H1 (cell line): ENCODE data around the gene NOC3L. TPM values are rescaled to one million over a fixed set of nuclear protein-coding genes. Genes with fewer than 3 reads are reported as not detected.

Source experiments
- BCL11A ChIP-seq, 2 experiments: IDR thresholded peaks; one replicate each; pipeline ENCODE4 v1.6.1; 2011; ENCODE audit warnings: low read depth in 2 of 2, low read length in 2 of 2, mild to moderate bottlenecking in 2 of 2
- BRCA1 ChIP-seq: IDR thresholded peaks from 2 replicates; pipeline ENCODE4 v1.6.1; 2012; ENCODE audit warnings: low read depth, low read length, improper control_type of control experiment
- CEBPB ChIP-seq: IDR thresholded peaks from 2 replicates; pipeline ENCODE4 v1.6.1; 2012; ENCODE audit warnings: low read depth, low read length
- CHD1 ChIP-seq: IDR thresholded peaks from 2 replicates; pipeline ENCODE4 v1.6.1; 2012; ENCODE audit warnings: low read depth, low read length, improper control_type of control experiment
- GABPA ChIP-seq: IDR thresholded peaks from 2 replicates; pipeline ENCODE4 v1.6.1; 2011; ENCODE audit warnings: mild to moderate bottlenecking, low read length, moderate library complexity, borderline replicate concordance; ENCODE audit not compliant: insufficient read depth
- HDAC2 ChIP-seq, 2 experiments: fragments of 300-600 bp in 1 of 2; sonication (generic) in 1 of 2; IDR thresholded peaks; 2 replicates each; pipeline ENCODE4 v1.6.1; 2011 to 2012; ENCODE audit warnings: low read depth in 2 of 2, low read length in 2 of 2, mild to moderate bottlenecking in 2 of 2, moderate library complexity in 2 of 2, borderline replicate concordance in 1 of 2, inconsistent platforms in 1 of 2
- HDAC6 ChIP-seq: IDR thresholded peaks from one replicate; pipeline ENCODE4 v1.7.1; 2012; ENCODE audit warnings: low read depth, mild to moderate bottlenecking, inconsistent platforms, low read length, moderate library complexity
- JUND ChIP-seq: IDR thresholded peaks from 2 replicates; pipeline ENCODE4 v1.6.1; 2011; ENCODE audit warnings: mild to moderate bottlenecking, improper control_type of control experiment, low read length
- RXRA ChIP-seq: IDR thresholded peaks from 2 replicates; pipeline ENCODE4 v1.6.1; 2011; ENCODE audit warnings: low read depth, mild to moderate bottlenecking, low read length, moderate library complexity; ENCODE audit not compliant: insufficient read depth
- SIRT6 ChIP-seq: IDR thresholded peaks from one replicate; pipeline ENCODE4 v1.7.1; 2012; ENCODE audit warnings: low read length, inconsistent platforms
- SIX5 ChIP-seq: IDR thresholded peaks from 2 replicates; pipeline ENCODE4 v1.6.1; 2011; ENCODE audit warnings: mild to moderate bottlenecking, low read depth, low read length
- SP2 ChIP-seq: IDR thresholded peaks from 2 replicates; pipeline ENCODE4 v1.6.1; 2012; ENCODE audit warnings: mild to moderate bottlenecking, low read length, inconsistent platforms
- SP4 ChIP-seq: IDR thresholded peaks from 2 replicates; pipeline ENCODE4 v1.6.1; 2012; ENCODE audit warnings: low read length, inconsistent platforms
- SRF ChIP-seq: IDR thresholded peaks from 2 replicates; pipeline ENCODE4 v1.6.1; 2011; ENCODE audit warnings: mild to moderate bottlenecking, low read depth, low read length, moderate library complexity
- SUZ12 ChIP-seq: fragments of 200-600 bp; sonication (generic); IDR thresholded peaks from 2 replicates; pipeline ENCODE4 v1.6.1; 2012; ENCODE audit warnings: mild to moderate bottlenecking, inconsistent platforms, low read length, moderate library complexity, mixed read lengths
- TAF1 ChIP-seq: IDR thresholded peaks from 2 replicates; pipeline ENCODE4 v1.6.1; 2011; ENCODE audit warnings: mild to moderate bottlenecking, low read depth, low read length
- TEAD4 ChIP-seq: IDR thresholded peaks from 2 replicates; pipeline ENCODE4 v1.6.1; 2012; ENCODE audit warnings: low read depth, low read length, inconsistent platforms, mixed read lengths
- polyA plus RNA-seq, 7 experiments: library from polyadenylated mRNA; depleted of rRNA in 3 of 7; stranded (reverse) in 5 of 7; unstranded in 2 of 7; fragments of >200 nt in 5 of 7; fragments of 200-250 nt in 2 of 7; gene quantifications; 1 replicate in 5 of 7; 2 replicates in 1 of 7; 4 replicates in 1 of 7; pipeline versions ENCODE4 v1.2.1 to v1.2.3, GENCODE V29; 2011 to 2013; ENCODE audit warnings: missing spikeins in 2 of 7, mixed read lengths in 2 of 7
- total RNA-seq: library from RNA; stranded (reverse); fragmentation: NEBNext Ultra II Directional; extraction: Animal tissue kit (Norgen Biotek cat#: 25700); gene quantifications from 2 replicates; pipeline ENCODE4 v1.2.1, GENCODE V29; 2021
- TF ChIP-seq, protein P1 (sequence below): IDR thresholded peaks from 2 replicates; pipeline ENCODE4 v1.6.1; 2011; ENCODE audit warnings: low read length, improper control_type of control experiment

NOC3L gene
- total and polyA plus RNA-seq, 2 of the 8 experiments (the other 6 are each of a cell fraction or from before 2014, with no cell fraction given) = 7.1 to 39.1 TPM

DNA sequence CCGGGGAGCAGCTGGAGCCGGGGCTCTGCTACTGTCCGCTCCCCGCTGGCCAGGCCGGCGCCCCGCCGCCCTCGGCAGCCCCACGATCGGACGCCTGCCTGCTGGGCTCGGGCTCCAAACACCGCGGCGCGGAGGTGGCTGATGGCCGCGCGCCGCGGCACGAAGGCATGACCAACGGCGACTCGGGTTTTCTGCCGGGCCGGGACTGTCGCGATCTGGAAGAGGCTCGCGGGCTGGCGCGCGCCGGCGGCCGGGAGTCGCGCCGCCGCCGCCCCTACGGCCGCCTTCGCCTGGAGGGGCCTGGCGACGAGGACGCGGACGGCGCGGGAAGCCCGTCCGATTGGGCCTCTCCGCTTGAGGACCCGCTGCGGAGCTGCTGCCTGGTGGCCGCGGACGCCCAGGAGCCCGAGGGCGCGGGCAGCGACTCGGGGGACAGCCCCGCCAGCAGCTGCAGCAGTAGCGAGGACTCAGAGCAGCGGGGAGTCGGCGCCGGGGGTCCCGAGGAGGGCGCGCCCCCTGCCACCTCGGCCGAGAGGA, 40.2 kb upstream of the NOC3L start (continued):
- TF ChIP-seq HDAC2 (IDR thresholded peaks at IDR 0.05; ENCODE audit: borderline replicate concordance in 1 of 2, low read depth in 2 of 2, low read length in 2 of 2) = no peak; a peak in 1 of 4 replicates
- no peak for TF ChIP-seq HDAC6
- TF ChIP-seq TAF1 = no peak
- TF ChIP-seq SP4 = no peak
- TF ChIP-seq CEBPB = no peak
- TF ChIP-seq, protein P1, sequence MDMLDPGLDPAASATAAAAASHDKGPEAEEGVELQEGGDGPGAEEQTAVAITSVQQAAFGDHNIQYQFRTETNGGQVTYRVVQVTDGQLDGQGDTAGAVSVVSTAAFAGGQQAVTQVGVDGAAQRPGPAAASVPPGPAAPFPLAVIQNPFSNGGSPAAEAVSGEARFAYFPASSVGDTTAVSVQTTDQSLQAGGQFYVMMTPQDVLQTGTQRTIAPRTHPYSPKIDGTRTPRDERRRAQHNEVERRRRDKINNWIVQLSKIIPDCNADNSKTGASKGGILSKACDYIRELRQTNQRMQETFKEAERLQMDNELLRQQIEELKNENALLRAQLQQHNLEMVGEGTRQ = no peak
- no peak for TF ChIP-seq BCL11A (IDR thresholded peaks at IDR 0.05; ENCODE audit: low read depth in 2 of 2, low read length in 2 of 2)
- no peak for TF ChIP-seq CHD1
- no peak for TF ChIP-seq RXRA
- TF ChIP-seq SRF = no peak
- no peak for TF ChIP-seq GABPA
- no peak for TF ChIP-seq JUND
- no peak for TF ChIP-seq SP2
- TF ChIP-seq SIRT6 = no peak
- TF ChIP-seq SUZ12 = no peak; the same call in 1 of the 2 replicates
- no peak for TF ChIP-seq BRCA1
- no peak for TF ChIP-seq TEAD4
- no peak for TF ChIP-seq SIX5
